ENCODE results near the gene GALK1.

The GALK1 gene

GRCh38 chr17:75740631-75741077 lies 24.3 kb downstream of the GALK1 start:
- no peak for TF ChIP-seq CTCF (IDR thresholded peaks at IDR 0.05)

GRCh38 chr17:75740215-75740614 lies 24.8 kb downstream of the GALK1 start:
- TF ChIP-seq CTCF (IDR thresholded peaks at IDR 0.05) = no peak

- TF ChIP-seq CTCF (IDR thresholded peaks at IDR 0.05) = no peak
These were observed 25.2 kb downstream of the GALK1 start for GRCh38 chr17:75739801-75740200.

- no peak for TF ChIP-seq CTCF (IDR thresholded peaks at IDR 0.05)
These were observed 25.8 kb downstream of the GALK1 start for GRCh38 chr17:75739174-75739573.

GRCh38 chr17:75738218-75738802 lies 26.7 kb downstream of the GALK1 start:
- TF ChIP-seq CTCF (IDR thresholded peaks at IDR 0.05) = no peak

GRCh38 chr17:75737133-75737962 lies 27.6 kb downstream of the GALK1 start:
- no peak for TF ChIP-seq CTCF (IDR thresholded peaks at IDR 0.05)

GRCh38 chr17:75736173-75736835 lies 28.7 kb downstream of the GALK1 start:
- TF ChIP-seq CTCF (IDR thresholded peaks at IDR 0.05) = no peak

Data from LNCAP (cell line).